PFSK-1 (cell line): Measurements from ENCODE around the gene TMEM131.

Experiments used
- FOXP2 ChIP-seq: optimal IDR thresholded peaks from 2 replicates; pipeline ENCODE3; 2011; ENCODE audit warnings: borderline replicate concordance, control low read depth, inconsistent platforms; ENCODE audit not compliant: insufficient read depth; ENCODE audit errors: extremely low read length, extremely low read depth
- POLR2AphosphoS5 ChIP-seq: IDR thresholded peaks from 2 replicates; pipeline ENCODE4 v1.6.1; 2012; ENCODE audit warnings: low read depth, mild to moderate bottlenecking, control low read depth, low read length, moderate library complexity
- REST ChIP-seq, 2 experiments: IDR thresholded peaks; 2 replicates each; pipeline versions ENCODE4 v1.6.1 to v1.8.0; 2011 to 2012; ENCODE audit warnings: low read depth in 2 of 2, low read length in 2 of 2, control low read depth in 1 of 2, inconsistent platforms in 1 of 2, mild to moderate bottlenecking in 1 of 2, moderate library complexity in 1 of 2; ENCODE audit not compliant: insufficient read depth in 1 of 2

GRCh38 chr2:97957432-97958183 is 38.1 kb downstream of the TMEM131 start:
- TF ChIP-seq POLR2AphosphoS5 (no peak), FOXP2 (no peak), REST (IDR thresholded peaks at IDR 0.05; ENCODE audit: insufficient read depth in 1 of 2, low read depth in 2 of 2, low read length in 2 of 2) (no peak)
